NCI-H69 (cell line): ENCODE data around the gene PSMF1.
"Not testable (repeated sequence)": the region's sequence is repeated elsewhere in the genome, so short reads cannot be mapped to it uniquely, and the experiment has no call there.

Experiments used
- DNase-seq: peaks from one replicate; lab custom pipeline; 2025; lab: John Stamatoyannopoulos, UW

The PSMF1 gene

DNA sequence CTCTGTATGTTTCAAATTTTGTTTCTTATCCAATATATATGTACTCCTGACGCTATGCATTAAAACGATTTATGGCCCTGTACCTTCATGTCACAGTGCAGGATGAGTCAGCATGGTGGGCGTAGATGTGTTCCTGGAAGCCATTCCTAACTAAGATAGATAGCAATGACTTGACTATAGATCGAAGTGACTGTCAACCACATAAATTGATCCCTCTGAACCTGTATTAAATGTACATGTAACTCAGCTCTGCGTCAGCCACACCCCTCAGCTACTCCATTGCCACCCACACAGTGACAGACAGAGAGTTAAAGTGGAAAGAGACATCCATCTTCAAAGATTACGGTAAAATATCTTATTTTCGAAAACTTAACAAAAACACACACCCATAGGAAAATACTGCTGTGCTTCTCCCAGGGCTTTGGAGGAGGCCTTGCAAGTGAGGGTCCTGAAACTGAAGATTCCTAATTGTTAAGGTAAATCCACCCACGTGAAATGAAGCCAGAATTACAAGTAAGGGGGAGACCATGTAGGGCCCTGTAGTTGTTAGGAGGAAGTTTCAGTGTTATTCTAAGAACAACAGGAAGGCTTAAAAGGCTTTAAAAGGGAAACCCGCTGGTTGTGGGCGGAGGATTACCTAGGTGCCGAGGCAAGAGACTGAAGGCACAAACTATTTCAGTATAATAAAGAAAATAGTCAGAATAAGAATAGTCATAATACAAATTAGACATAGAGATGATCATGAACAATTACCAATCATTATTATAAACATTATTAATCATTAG, 97.2 kb downstream of the PSMF1 start:
- peak; percentile 9 for DNase-seq

DNA sequence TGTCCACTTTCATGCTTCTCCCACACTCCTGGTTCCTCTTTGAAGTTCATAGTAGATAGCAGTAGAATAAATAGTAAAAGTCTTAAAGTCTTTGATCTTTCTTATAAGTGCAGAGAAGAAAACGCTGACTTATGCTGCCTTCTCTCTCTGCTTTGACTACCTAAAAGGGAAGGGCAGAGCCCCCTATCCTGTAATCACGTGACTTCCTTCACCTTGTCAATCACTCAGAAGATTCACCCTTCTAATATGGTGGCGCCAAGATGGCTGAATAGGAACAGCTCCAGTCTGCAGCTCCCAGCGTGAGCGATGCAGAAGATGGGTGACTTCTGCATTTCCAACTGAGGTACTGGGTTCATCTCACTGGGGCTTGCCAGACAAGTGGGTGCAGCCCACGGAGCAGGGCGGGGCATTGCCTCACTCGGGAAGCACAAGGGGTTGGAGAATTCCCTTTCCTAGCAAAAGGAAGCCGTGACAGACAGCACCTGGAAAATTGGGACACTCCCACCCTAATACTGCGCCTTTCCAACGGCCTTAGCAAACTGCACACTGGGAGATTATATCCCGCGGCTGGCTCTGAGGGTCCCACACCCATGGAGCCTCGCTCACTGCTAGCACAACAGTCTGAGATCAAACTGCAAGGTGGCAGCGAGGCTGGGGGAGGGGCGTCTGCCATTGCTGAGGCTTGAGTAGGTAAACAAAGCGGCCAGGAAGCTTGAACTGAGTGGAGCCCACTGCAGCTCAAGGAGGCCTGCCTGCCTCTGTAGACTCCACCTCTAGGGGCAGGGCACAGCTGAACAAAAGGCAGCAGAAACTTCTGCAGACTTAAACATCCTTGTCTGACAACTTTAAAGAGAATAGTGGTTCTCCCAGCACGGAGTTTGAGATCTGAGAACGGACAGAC, 98.4 kb downstream of the PSMF1 start:
- DNase-seq: not testable (repeated sequence)
